Endodermal cell (in vitro differentiated cells): Measurements from ENCODE around the gene CHDH. TPM values are rescaled to one million over a fixed set of nuclear protein-coding genes. Genes with fewer than 3 reads are reported as not detected.

Experiments
- DNase-seq: peaks from one replicate; pipeline ENCODE4 v3.0.0-alpha.2; 2017
- H3K27ac ChIP-seq: 2 replicates; pipeline ENCODE4 v1.5.1; 2013; ENCODE audit warnings: mild to moderate bottlenecking, low read depth, low read length, moderate library complexity
- H3K27me3 ChIP-seq: 2 replicates; pipeline ENCODE4 v1.6.1; 2013; ENCODE audit warnings: mild to moderate bottlenecking, low read length, moderate library complexity; ENCODE audit not compliant: insufficient read depth, control insufficient read depth, poor library complexity, severe bottlenecking
- H3K36me3 ChIP-seq: 2 replicates; pipeline ENCODE4 v1.7.0; 2013; ENCODE audit warnings: mild to moderate bottlenecking, low read length, moderate library complexity; ENCODE audit not compliant: control insufficient read depth, insufficient read depth
- H3K4me1 ChIP-seq: one replicate; pipeline ENCODE4 v1.7.0; 2013; ENCODE audit warnings: low read length; ENCODE audit not compliant: control insufficient read depth, insufficient read depth
- H3K4me3 ChIP-seq: 2 replicates; pipeline ENCODE4 v1.5.1; 2013; ENCODE audit warnings: mild to moderate bottlenecking, low read length, moderate library complexity
- H3K9ac ChIP-seq: 2 replicates; pipeline ENCODE4 v1.6.1; 2013; ENCODE audit warnings: mild to moderate bottlenecking, low read length, moderate library complexity; ENCODE audit not compliant: poor library complexity, severe bottlenecking; ENCODE audit errors: extremely low read depth
- H3K9me3 ChIP-seq: 2 replicates; pipeline ENCODE4 v1.6.1; 2013; ENCODE audit warnings: mild to moderate bottlenecking, low read length, moderate library complexity; ENCODE audit not compliant: control insufficient read depth
- H3K27ac Mint-ChIP-seq: 2 replicates; pipeline ENCODE4 v1.8.0; 2020; ENCODE audit warnings: mixed read lengths
- H3K27me3 Mint-ChIP-seq: 2 replicates; pipeline ENCODE4 v1.8.0; 2021; ENCODE audit warnings: mild to moderate bottlenecking, mixed read lengths; ENCODE audit not compliant: insufficient read depth
- H3K36me3 Mint-ChIP-seq: 2 replicates; pipeline ENCODE4 v1.8.0; 2020; ENCODE audit warnings: low read depth, mixed read lengths
- H3K4me1 Mint-ChIP-seq: 2 replicates; pipeline ENCODE4 v1.8.0; 2020; ENCODE audit warnings: mixed read lengths
- H3K4me3 Mint-ChIP-seq: 2 replicates; pipeline ENCODE4 v1.8.0; 2020; ENCODE audit warnings: mild to moderate bottlenecking, moderate library complexity, mixed read lengths
- H3K9me3 Mint-ChIP-seq: 2 replicates; pipeline ENCODE4 v1.8.0; 2020; ENCODE audit warnings: mild to moderate bottlenecking, mixed read lengths
- WGBS, 2 experiments: methylation state at CpG; one replicate each; pipeline versions ENCODE4 v1.1.5 to v1.1.7; 2013; ENCODE audit warnings: missing lambda C conversion rate in 2 of 2, mixed read lengths in 1 of 2; ENCODE audit not compliant: insufficient coverage in 1 of 2, insufficient read length in 1 of 2; 5-methylcytosine and 5-hydroxymethylcytosine counted together
- total RNA-seq, 2 donors: library from RNA; stranded (reverse); fragmentation: NEBNext Ultra II Directional in 1 of 2; extraction: Animal tissue kit (Norgen Biotek cat#: 25700) in 1 of 2; gene quantifications; 2 replicates in 1 of 2; 3 replicates in 1 of 2; pipeline ENCODE4 v1.2.1, GENCODE V29; 2021
- TF ChIP-seq, protein P1 (sequence below): fragments of 200-600 bp; sonication (generic); conservative IDR thresholded peaks from 2 replicates; pipeline ENCODE4 v1.5.0; 2021; ENCODE audit warnings: antibody characterized with exemption, mild to moderate bottlenecking

CHDH gene
- total RNA-seq, 2 donors from 2014 or later = 12.7 to 21.4 TPM

DNA sequence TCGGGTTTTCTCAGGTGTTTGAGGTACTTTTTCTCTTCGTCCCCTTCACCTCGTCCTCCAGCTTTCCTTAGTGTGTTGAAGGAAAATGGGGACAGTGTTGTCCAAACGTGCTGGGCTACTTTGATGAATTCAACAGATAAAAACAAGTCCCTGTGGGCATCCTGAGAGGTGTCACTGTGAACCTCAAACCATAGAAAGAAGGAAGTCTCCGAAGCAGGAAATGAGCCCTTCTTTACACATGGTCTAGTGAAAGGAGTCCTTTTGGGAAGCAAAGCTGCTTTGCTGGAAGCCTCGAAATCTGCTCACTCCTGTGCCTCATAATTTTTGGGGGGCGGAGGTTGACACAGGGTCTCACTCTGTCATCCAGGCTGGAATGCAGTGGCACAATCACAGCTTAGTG, 10.7 kb upstream of the CHDH start:
- H3K4me3 ChIP-seq = no peak overlapping the region
- H3K4me1 ChIP-seq = no peaks in the 10 kb centered on the region
- Mint-ChIP-seq H3K4me3 (no peak overlapping the region), H3K4me1 (no peaks in the 10 kb centered on the region), H3K9me3 (no peaks in the 10 kb centered on the region), H3K36me3 (peaks cover 28% of the 10 kb centered on the region), H3K27ac (no peak overlapping the region), H3K27me3 (no peaks in the 10 kb centered on the region)
- H3K9me3 ChIP-seq = no peaks in the 10 kb centered on the region
- peaks cover 27% of the 10 kb centered on the region for H3K36me3 ChIP-seq
- TF ChIP-seq, protein P1, sequence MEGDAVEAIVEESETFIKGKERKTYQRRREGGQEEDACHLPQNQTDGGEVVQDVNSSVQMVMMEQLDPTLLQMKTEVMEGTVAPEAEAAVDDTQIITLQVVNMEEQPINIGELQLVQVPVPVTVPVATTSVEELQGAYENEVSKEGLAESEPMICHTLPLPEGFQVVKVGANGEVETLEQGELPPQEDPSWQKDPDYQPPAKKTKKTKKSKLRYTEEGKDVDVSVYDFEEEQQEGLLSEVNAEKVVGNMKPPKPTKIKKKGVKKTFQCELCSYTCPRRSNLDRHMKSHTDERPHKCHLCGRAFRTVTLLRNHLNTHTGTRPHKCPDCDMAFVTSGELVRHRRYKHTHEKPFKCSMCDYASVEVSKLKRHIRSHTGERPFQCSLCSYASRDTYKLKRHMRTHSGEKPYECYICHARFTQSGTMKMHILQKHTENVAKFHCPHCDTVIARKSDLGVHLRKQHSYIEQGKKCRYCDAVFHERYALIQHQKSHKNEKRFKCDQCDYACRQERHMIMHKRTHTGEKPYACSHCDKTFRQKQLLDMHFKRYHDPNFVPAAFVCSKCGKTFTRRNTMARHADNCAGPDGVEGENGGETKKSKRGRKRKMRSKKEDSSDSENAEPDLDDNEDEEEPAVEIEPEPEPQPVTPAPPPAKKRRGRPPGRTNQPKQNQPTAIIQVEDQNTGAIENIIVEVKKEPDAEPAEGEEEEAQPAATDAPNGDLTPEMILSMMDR = no peak
- no peaks in the 10 kb centered on the region for H3K27me3 ChIP-seq
- H3K27ac ChIP-seq = no peak overlapping the region
- 95 to 96% methylated on average over 6 to 7 of the region's 7 CpGs for WGBS, 2 experiments
- no peak for DNase-seq
- no peak overlapping the region for H3K9ac ChIP-seq

DNA sequence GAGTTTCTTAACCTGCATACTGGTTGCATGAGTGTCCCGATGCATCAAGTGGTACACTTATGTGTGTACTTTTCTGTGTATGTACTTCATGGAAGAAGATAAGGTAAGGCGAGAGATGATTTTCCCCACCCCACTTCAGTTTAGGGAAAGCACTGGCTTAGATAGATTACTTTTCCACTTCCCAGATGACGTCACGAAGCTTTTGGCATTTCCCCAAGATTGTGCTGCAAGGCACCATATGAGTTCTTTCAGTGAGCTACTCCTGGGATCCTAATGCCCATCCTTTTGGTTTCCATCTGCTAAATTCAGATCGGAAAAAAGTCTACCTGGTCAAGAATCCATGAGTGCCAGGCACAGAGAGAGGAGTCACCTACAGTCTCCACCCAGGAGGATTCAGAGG, 4.7 kb upstream of the CHDH start:
- no peaks in the 10 kb centered on the region for H3K4me1 Mint-ChIP-seq
- DNase-seq = no peak
- peaks cover 19% of the 10 kb centered on the region for H3K27me3 Mint-ChIP-seq

DNA sequence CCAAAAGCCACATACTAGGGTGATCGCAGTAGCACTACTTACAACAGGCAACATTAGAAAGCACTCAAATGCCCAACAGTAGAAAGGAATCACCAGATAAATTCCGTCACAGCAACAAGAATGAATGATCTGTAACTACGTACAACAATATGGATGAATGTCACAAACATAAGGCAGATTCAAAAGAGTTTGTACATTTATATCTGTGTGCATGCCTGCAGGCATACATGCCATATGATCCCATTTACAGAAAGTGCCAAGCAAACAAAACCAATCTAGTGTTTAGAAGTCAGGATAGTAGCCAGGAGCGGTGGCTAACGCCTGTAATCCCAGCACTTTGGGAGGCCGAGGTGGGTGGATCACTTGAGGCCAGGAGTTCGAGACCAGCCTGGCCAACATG, 3.7 kb upstream of the CHDH start:
- H3K9me3 ChIP-seq = no peaks in the 10 kb centered on the region
- Mint-ChIP-seq H3K36me3 (peaks cover 4% of the 10 kb centered on the region), H3K27me3 (peaks cover 19% of the 10 kb centered on the region), H3K9me3 (no peaks in the 10 kb centered on the region), H3K4me1 (peaks cover 6% of the 10 kb centered on the region), H3K27ac (no peak overlapping the region), H3K4me3 (no peak overlapping the region)
- TF ChIP-seq, protein P1 = no peak
- H3K36me3 ChIP-seq = no peaks in the 10 kb centered on the region
- peaks cover 4% of the 10 kb centered on the region for H3K4me1 ChIP-seq
- no peak overlapping the region for H3K4me3 ChIP-seq
- H3K9ac ChIP-seq = no peak overlapping the region
- no peak for DNase-seq
- peaks cover 18% of the 10 kb centered on the region for H3K27me3 ChIP-seq
- WGBS, 2 experiments = 94 to 97% methylated on average over 4 to 7 of the region's 7 CpGs
- no peak overlapping the region for H3K27ac ChIP-seq

More for the DNA sequence above, 4.7 kb upstream of the CHDH start:
- Histone ChIP-seq H3K27ac (no peak overlapping the region), H3K36me3 (no peaks in the 10 kb centered on the region), H3K9ac (no peak overlapping the region), H3K4me1 (no peaks in the 10 kb centered on the region), H3K9me3 (no peaks in the 10 kb centered on the region), H3K27me3 (peaks cover 18% of the 10 kb centered on the region), H3K4me3 (no peak overlapping the region)
- peaks cover 4% of the 10 kb centered on the region for H3K36me3 Mint-ChIP-seq
- H3K4me3 Mint-ChIP-seq = no peak overlapping the region
- no peaks in the 10 kb centered on the region for H3K9me3 Mint-ChIP-seq
- WGBS, 2 experiments = 84 to 92% methylated on average over 3 to 5 of the region's 5 CpGs
- TF ChIP-seq, protein P1 = no peak
- no peak overlapping the region for H3K27ac Mint-ChIP-seq
